NK-92 treated with Interleukin-12 subunit alpha and Interleukin-12 subunit beta, amount 100 ng/mL, for 24 hours (cell line): ENCODE results near the gene PCK2.
A peak's percentile ranks its signal among the peaks of the same experiment; 100 is the strongest.

ENCODE experiments used
- DNase-seq: peaks from one replicate; lab custom pipeline; 2025; lab: John Stamatoyannopoulos, UW

Gene PCK2

DNA sequence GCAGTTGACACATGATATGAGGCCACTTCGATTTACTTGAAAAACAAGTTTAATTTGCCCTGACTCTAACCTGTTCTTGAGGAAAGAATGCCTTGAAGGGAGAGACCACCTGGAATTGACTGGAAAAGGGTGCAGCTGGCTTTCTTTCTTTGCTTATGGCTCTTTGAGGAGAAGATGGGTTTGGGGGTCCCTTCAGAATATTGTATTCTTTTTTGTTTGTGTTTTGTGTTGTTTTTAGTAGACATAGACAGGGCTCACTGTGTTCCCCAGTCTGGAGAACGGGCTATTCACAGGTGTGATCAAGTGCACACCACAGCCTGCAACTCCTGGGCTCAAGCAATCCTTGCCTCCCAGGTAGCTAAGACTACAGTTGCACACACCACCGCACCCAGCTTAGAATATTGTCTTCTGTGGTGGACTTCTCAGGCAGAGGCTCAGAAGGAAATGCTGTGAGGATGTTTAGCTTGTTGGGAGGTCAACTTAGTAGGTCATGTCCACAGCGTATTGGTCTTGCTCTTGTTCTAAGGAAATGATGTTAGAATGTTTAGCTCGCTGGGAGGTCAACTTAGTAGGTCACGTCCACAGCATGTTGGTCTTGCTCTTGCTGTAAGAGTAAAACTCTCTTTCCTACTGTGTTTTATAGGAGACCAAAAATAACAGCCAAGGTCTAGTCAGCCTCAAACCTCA is 22.2 kb downstream of the PCK2 start:
- no peak for DNase-seq

DNA sequence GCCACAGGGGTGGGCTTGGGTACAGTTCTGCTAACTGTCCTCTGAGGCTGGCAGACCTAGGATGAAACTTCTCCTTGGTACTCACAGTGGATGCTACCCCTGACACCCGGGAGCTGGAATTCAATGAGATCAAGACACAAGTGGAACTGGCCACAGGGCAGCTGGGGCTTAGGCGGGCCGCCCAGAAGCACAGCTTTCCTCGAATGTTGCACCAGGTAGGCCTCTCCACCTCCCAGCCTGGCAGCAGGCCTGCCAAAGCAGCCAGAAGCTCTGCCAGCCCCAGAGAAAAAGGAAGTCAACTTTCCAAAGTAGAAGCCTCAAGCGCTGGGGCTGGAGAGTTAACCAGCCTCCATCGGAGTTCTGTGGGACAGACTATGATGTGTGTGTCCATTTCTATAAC is 23.1 kb downstream of the PCK2 start:
- DNase-seq = no peak

DNA sequence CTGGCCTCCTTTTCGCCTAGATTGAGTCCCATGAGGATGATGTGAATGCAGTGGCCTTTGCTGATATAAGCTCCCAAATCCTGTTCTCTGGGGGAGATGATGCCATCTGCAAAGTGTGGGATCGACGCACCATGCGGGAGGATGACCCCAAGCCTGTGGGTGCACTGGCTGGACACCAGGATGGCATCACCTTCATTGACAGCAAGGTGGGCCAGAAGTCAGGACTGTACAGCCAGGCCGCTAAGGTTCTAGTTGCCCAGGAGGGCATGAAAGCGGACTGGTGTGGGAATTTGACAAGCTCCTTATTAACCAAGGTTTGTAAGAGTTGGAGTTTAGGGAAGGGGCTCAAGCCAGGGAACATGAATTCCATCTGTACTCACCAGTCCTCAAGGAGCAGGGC is 25.6 kb downstream of the PCK2 start:
- DNase-seq = no peak

DNA sequence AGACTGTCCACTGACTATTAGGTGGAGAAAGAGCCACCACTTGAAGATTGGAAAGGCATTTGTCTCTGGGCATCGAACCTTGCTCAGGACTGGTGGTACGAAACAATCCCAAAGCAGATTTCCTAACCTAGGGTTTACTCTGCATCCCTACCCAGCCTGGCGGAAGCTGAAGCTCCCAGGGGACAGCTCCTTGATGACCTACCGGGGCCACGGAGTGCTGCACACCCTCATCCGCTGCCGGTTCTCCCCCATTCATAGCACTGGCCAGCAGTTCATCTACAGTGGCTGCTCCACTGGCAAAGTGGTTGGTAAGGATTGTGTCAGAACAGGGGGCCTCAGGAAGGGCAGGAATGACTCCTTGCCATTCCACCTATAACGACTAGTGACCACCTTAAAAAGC is 27.1 kb downstream of the PCK2 start:
- no peak for DNase-seq

DNA sequence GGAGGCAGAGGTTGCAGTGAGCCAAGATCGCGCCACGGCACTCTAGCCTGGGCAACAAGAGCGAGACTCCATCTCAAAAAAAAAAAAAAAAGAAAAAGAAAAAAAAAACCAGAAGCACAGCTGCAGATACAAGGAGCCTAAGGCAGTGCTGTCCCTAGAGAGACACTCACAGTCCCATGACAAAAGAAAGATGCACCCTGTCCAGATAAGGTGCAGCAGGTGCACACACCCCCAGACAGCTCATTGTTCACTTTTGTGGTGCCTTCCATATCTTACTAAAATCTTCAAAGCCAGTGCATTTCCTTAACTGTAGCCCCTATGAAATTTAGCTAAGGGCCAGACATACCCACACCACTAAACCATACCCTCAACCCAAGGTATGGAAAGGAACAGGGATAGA is 28.3 kb downstream of the PCK2 start:
- no peak for DNase-seq

DNA sequence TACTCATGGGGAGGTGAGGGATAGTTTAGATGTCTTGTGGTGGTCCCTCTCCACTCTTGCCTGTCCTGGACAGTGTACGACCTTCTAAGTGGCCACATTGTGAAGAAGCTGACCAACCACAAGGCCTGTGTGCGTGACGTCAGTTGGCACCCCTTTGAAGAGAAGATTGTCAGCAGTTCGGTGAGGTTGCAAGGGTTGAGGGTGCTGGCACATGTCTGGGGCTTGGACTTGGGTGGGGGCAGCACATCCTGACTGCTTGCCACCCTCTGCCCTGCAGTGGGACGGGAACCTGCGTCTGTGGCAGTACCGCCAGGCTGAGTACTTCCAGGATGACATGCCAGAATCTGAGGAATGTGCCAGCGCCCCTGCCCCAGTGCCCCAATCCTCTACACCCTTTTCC is 28.8 kb downstream of the PCK2 start:
- DNase-seq = no peak

DNA sequence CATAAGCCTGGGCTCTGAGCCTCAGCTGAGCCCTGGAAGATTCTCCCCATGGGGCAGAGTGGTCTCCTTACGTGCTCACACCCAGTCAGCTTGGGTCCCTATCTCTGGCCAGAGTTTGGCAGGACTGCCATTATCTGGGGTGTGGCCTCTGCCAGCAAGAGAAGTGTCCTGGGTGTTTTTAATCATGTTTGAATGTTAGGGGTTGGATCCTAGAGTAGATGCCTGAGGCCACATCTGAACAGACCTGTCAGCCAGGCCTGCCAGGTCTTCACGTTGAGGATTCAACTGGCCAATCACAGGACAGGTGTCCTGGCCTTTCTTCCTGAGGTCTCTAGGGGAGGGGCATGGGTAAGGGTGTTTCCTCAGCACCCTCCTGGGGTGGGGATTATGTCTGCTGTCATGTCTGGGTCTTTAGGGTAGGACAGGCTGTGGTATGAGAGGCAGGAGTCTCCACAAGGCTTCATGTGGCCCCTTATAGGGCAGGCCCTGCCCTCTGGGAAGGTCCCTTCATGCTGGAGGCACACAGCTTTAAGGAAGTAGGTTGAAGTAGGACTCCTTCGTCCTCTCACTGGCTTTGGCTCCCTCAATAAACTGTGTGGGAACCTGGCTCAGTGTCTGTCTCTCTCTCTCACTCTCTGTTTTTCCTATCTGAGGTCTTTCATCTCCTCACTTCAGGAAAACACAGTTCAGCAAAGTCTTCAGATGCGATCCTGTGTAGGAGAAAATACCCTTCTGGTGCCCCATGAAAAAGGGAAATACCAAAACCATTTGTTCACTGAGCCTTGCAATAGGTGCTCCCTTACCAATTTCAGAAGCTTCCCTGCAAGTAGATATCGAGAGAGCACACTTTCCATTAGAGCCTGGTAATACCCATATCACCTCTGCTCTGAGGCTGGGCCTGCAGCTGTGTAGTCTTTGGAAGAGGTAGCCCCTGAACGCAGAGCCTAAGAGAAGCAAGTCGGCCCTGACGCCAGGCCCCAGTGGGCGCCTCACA is 29.6 kb downstream of the PCK2 start:
- no peak for DNase-seq

DNA sequence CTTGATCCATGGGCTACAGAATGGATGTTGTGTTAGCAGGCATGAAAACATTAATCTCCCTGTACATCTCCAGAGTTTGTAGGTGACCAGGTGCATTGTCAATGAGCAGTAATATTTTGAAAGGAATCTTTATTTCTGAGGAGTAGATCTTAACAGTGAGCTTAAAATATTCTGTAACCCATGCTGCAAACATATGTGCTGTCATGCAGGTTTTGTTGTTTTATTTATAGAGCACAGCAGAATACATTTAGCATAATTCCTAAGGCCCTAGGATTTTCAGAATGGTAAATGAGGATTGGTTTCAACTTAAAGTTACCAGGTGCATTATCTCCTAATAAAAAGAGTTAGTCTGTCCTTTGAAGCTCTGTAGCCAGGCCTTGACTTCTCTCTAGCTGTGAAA is 32.8 kb downstream of the PCK2 start:
- DNase-seq = no peak

DNA sequence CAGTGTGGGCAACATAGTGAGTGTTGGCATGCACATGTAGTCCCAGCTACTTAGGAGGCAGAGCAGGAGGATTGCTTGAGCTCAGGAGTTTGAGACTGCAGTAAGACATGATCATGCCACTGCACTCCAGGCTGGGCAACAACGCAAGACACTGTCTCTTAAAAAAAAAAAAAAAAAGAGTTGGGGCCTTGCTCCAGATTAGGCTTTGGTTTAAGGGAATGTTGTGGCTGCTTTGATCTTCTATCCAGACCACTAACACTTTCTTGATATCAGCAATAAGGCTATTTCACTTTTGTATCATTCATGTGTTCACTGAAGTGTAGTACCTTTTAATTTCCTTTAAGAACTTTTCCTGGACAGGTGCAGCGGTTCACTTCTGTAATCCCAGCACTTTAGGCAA is 33.6 kb downstream of the PCK2 start:
- no peak for DNase-seq

DNA sequence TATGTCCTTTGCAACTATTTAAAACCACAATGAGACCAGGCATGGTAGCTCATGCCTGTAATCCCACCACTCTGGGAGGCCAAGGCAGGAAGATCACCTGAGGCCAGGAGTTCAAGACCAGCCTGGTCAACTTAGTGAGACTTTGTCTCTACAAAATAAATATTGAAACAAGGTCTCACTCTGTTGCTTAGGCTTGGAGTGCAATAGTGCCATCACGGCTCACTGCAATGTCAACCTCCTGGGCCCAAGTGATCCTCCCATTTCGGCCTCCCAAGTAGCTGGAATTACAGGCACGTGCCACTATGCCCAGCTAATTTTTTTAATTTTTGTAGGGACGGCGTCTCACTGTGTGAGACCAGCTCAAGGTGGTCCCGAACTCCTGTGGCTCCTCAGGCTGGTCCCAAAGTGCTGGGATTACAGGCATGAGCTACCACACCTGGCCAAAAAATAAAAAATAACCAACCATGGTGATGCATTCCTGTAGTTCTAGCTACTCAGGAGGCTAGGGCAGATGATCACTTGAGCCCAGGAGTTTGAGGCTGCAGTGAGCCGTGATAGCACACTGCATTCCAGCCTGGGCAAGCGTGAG is 35.4 kb downstream of the PCK2 start:
- no peak for DNase-seq

DNA sequence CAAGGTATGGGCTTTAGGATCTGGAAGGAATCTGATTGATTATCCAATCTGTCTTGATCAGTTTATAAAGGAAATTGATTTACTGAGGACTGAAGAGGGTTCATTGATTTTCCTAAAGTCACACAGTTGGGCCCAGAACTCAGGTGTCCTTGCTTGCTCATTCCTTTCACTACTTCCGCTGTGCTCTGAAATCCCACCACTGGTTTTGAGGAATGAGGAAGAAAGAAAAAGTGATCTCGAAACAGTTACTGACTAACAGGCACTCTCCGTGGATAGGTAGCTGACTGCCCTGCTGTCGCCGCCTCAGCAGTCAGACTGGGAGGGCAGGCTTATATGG is 36.2 kb downstream of the PCK2 start, which contains the start of gene FITM1:
TSS of gene FITM1 (plus strand) at position 280 of the 337 bp plus-strand sequence. CDS start 905 bp downstream, outside the sequence.
- no peak for DNase-seq

DNA sequence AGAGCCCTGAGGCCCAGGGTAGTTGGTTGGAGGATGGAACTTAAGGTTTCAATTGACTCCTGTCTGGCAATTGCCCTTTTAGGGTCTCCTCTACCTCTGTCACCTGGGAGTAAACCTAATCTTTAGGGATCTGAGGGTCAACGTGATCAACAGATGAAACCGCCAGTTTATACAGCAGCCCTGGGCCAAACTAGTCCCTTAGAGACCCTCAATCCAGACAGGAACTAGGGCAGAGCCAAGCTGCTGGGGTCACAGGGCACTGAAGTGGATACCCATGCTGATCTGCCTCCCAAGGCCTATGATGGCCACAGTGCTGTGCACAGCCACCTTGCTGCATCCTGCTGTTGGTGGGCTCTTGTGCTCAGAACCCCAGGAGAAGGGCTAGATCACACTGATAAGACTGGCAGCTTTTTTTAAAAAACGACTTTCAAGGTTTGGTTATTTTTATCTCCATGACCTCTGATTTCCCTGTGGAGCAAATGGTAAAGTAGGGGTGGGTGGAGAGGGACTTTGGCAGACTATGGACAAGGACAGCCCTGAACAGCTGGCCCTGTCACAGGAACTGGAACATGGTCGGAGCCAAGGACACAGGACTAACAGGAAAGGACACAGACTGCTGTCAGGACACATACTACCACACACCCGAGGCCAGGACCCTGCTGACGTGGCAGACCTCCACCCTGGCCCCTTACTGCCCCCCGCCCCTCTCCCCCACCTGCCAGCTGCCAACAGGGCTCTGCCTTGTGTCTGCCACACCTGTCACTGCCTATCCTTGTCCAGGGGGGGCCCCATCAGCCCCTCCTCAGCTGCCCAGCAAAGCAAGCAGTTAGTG is 36.8 kb downstream of the PCK2 start:
- no peak for DNase-seq

DNA sequence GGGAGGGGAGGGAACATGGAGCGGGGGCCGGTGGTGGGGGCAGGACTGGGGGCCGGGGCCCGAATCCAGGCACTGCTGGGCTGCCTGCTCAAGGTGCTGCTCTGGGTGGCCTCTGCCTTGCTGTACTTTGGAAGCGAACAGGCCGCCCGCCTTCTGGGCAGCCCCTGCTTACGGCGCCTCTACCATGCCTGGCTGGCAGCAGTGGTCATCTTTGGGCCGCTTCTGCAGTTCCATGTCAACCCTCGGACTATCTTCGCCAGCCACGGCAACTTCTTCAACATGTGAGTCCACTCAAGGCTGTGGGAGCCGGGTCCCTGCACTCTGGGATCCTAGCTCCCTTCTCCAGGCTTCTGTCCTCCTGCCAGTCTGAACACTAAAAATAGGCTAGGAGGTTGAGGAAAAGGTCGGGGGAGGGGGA is 37.4 kb downstream of the PCK2 start:
- DNase-seq = no peak

DNA sequence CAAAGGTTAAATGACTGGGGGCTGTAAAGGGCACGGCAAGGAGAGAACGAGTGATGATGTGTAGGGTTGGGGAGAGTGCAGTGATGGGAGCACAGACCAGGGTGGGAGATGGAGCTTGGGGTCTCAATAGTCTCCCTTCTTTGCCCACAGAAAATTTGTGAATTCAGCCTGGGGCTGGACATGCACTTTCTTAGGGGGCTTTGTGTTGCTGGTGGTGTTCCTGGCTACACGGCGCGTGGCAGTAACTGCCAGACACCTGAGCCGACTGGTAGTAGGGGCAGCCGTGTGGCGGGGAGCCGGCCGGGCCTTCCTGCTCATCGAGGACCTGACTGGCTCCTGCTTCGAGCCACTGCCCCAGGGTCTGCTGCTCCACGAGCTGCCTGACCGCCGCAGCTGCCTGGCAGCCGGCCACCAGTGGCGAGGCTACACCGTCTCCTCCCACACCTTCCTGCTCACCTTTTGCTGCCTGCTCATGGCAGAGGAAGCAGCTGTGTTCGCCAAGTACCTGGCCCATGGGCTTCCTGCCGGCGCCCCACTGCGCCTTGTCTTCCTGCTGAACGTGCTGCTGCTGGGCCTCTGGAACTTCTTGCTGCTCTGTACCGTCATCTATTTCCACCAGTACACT is 38.1 kb downstream of the PCK2 start:
- DNase-seq = no peak

DNA sequence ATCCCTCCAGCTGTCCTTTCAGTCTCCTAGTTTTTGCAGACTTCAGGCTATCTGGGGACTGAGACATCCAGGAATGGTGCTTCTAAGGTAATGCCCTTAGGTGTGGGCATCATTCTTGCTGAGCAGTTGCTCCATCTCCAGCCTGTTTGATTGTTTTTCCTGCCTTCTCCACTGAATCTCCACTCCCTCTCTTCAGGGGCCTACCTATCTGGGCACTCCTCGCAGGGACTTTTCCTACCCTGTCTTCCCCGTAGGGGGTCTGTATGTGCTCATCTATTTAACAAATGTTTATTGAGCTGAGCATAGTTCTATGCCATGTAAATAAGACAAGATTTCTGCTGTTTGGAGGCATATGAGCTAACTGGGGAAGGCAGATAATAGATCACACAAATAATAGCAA is 38.9 kb downstream of the PCK2 start:
- DNase-seq = no peak

DNA sequence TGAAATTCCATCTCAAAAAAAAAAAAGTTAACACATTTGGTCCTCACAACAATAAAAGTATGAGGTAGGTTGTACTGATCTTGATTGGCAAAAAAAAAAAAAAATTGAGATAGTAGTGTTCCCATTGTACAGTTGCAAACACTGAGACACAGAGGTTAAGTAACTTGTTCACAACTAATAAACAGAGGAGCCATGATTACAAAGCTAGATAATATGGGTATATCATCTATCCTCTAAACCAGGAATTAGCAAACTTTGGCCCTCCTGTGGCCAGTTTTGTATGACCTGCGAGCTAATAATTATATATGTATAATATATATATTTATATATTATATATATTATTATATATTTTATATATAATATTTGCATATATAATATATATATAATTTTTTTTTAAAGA is 39.6 kb downstream of the PCK2 start:
- no peak for DNase-seq

DNA sequence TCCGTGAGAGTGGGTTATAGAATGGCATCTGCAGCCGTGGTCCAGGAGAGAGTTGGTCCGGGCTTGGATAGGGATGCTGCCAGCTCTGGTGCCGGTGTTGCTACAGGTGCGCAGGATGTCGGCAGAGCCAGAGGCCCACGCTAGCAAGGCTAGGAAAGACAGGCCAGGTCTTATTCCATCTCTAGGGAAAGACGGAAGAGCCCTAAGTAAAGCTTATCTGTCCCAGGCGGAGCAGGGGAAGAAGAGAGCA is 41.4 kb downstream of the PCK2 start:
- DNase-seq = no peak

DNA sequence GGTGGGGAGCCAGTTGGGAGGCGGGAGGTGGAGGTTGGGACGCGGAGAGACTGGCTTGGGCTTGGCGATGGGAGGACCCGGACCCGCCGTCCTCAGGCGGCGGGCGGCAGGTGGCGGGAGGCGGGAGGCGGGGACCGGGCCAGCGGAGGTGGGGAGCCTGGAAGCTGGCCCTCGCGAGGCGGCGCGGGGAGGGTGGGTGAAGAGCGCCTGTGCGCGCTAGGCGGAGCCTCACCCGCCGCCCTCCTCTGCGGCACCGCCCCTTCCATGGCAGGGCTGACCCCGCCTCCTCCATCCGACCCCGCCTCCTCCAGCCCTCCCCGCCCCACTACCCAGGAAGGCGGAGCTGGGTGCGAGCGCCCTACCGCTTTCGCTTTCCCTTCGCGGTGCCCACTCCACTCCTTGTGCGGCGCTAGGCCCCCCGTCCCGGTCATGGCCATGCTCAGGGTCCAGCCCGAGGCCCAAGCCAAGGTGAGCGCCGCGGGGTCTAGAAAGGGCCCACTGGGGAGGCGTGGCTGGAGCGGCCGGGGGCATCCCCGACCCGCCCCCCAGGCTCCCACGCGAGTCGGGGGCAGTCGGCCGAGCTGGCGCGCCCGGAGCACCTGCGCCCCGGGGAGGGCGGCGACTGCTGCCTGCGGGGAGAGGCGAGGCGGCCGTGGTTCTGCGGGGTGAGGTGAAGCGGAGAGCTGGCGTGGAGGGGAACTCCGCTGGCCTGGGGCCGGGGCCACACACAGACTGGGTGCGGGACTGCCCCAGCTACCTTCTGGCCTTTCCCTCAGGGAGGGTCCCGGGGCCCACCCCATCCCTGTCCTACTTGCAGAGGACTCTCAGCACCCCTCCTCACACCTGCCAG is 41.9 kb downstream of the PCK2 start, which contains the start of gene PSME1:
TSS of gene PSME1 (plus strand) at position 361 of the 850 bp plus-strand sequence. CDS start at position 430, 69 bp downstream.
- peak; percentile 90 for DNase-seq

DNA sequence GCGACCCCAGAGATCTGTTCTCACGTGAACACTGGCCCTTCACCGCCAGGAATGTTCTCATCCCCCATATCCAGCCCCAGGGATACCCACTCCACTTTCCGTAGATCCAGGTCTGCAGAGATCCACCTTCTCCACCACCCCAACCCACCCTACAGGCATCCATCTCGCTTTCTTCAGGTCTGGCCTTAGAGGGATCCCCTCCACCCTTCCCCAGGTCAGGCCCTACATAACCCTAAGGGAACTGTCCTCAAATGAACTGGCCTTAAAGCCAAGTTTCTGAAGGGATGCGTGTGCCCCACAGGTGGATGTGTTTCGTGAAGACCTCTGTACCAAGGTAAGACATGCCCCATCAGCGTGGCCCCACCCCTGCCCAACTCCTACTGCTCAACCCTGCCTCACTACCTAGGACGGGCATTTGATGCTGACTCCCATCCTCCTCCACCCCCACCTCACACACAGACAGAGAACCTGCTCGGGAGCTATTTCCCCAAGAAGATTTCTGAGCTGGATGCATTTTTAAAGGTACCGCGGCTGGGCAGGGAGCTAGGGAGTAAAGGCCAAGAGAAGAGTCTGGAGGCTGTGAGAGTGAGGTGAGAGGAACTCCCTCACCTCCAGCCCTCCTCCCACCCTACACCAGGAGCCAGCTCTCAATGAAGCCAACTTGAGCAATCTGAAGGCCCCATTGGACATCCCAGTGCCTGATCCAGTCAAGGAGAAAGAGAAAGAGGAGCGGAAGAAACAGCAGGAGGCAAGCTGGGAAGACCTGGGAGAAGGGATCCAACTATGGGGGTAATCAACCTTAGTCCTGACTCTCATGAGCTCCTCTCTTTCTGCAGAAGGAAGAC is 42.8 kb downstream of the PCK2 start:
- DNase-seq = no peak
